HUES64 (cell line): ENCODE measurements around the gene PSD4.

Source experiments
- H3K27ac ChIP-seq: 2 replicates; pipeline ENCODE4 v1.7.0; 2013; ENCODE audit warnings: low read depth, low read length, inconsistent platforms
- H3K27me3 ChIP-seq: 2 replicates; pipeline ENCODE4 v1.6.1; 2013; ENCODE audit warnings: mild to moderate bottlenecking, low read length; ENCODE audit not compliant: insufficient read depth
- H3K36me3 ChIP-seq: 2 replicates; pipeline ENCODE4 v1.6.1; 2013; ENCODE audit warnings: mild to moderate bottlenecking, low read length; ENCODE audit not compliant: insufficient read depth
- H3K4me1 ChIP-seq: 2 replicates; pipeline ENCODE4 v1.6.1; 2013; ENCODE audit warnings: mild to moderate bottlenecking, low read length, moderate library complexity; ENCODE audit not compliant: insufficient read depth
- H3K4me3 ChIP-seq: 2 replicates; pipeline ENCODE4 v1.5.1; 2013; ENCODE audit warnings: mild to moderate bottlenecking, low read length, moderate library complexity
- H3K9ac ChIP-seq: 2 replicates; pipeline ENCODE4 v1.6.1; 2013; ENCODE audit warnings: mild to moderate bottlenecking, low read depth, low read length
- H3K9me3 ChIP-seq: 2 replicates; pipeline ENCODE4 v1.6.1; 2013; ENCODE audit warnings: low read depth, low read length; ENCODE audit not compliant: insufficient read depth
- WGBS: fragments of 150-250, 120-280 bp; methylation state at CpG from one replicate; pipeline ENCODE4 v1.1.7; 2013; ENCODE audit warnings: missing lambda C conversion rate; 5-methylcytosine and 5-hydroxymethylcytosine counted together

The PSD4 gene

DNA sequence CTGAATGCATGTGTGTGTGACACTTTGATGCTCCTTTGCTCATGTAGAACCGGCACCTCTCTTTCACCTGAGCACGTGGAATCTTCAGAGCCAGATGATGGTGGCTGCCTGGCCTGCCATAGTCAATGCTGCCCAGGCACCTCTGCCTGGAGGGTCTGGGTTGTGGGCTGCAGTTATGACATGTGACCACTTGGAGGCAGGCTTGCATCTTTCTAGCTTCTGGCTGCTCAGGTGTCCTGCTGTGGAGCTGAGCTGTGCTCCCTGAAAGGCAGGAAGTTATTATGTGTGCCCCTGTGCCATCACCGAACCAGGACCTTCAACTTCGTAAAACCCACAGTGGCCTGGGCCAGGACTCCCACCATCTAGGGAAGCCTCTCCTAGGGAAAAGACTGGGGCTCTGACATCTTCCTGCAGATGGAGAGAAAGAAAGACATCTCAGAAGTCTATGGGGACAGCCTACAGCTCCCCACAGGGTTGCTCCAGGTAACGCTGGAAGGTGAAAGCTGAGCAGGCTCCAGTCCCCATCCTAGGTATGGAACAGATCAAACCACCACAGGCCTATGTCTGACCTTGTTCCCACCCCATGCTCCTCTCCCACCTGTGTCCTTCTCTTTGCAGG, 30.2 kb downstream of the PSD4 start:
- WGBS = 43% methylated on average over 5 of the region's 5 CpGs
- Histone ChIP-seq H3K4me3 (no peak overlapping the region), H3K27ac (no peak overlapping the region), H3K9me3 (no peaks in the 10 kb centered on the region), H3K9ac (no peak overlapping the region), H3K27me3 (no peaks in the 10 kb centered on the region), H3K36me3 (no peaks in the 10 kb centered on the region), H3K4me1 (no peaks in the 10 kb centered on the region)

GRCh38 chr2:113206251-113206650, 32.5 kb downstream of the PSD4 start:
- WGBS = 86% methylated on average over 6 of the region's 6 CpGs
- no peak overlapping the region for H3K9ac ChIP-seq
- no peaks in the 10 kb centered on the region; the same call in 1 of the 2 replicates for H3K4me1 ChIP-seq
- no peak overlapping the region for H3K4me3 ChIP-seq
- H3K9me3 ChIP-seq = no peaks in the 10 kb centered on the region
- no peak overlapping the region for H3K27ac ChIP-seq
- no peaks in the 10 kb centered on the region for H3K36me3 ChIP-seq
- no peaks in the 10 kb centered on the region for H3K27me3 ChIP-seq

DNA sequence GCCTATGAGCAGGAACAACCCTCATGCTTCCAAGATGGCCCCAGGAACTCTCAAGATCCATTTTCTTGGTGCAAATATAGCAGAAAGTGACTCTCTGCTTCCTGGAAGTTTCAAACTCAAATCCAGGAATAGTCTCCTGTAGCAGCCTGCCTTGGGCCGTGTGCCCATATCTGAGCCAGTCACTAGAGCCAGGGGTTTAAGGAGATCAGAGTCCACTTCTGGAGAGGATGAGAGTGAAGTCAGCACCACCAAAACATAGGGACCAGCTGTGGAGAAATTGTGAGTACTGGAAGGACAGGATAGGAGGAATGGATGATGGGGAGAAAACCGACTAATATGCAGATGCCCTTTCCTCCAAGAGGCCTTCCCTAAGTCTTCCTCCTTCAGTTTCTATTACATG, 33.2 kb downstream of the PSD4 start:
- H3K9me3 ChIP-seq = no peaks in the 10 kb centered on the region
- no peaks in the 10 kb centered on the region for H3K27me3 ChIP-seq
- H3K9ac ChIP-seq = no peak overlapping the region
- H3K4me3 ChIP-seq = no peak overlapping the region
- 90% methylated on average over 1 of the region's 2 CpGs for WGBS
- H3K36me3 ChIP-seq = no peaks in the 10 kb centered on the region
- H3K4me1 ChIP-seq = peaks cover 5% of the 10 kb centered on the region
- no peak overlapping the region for H3K27ac ChIP-seq

GRCh38 chr2:113208396-113208795, 34.6 kb downstream of the PSD4 start:
- H3K9ac ChIP-seq = no peak overlapping the region
- H3K27ac ChIP-seq = no peak overlapping the region
- H3K9me3 ChIP-seq = no peaks in the 10 kb centered on the region
- no peak overlapping the region for H3K4me3 ChIP-seq
- 95% methylated on average over 5 of the region's 5 CpGs for WGBS
- H3K4me1 ChIP-seq = peaks cover 8% of the 10 kb centered on the region
- H3K36me3 ChIP-seq = no peaks in the 10 kb centered on the region
- H3K27me3 ChIP-seq = no peaks in the 10 kb centered on the region

- H3K4me3 ChIP-seq = no peak overlapping the region
- no peaks in the 10 kb centered on the region for H3K9me3 ChIP-seq
- H3K27ac ChIP-seq = no peak overlapping the region
- no peaks in the 10 kb centered on the region for H3K36me3 ChIP-seq
- H3K9ac ChIP-seq = no peak overlapping the region
- peaks cover 8% of the 10 kb centered on the region for H3K4me1 ChIP-seq
- WGBS = 84% methylated on average over 8 of the region's 8 CpGs
- no peaks in the 10 kb centered on the region for H3K27me3 ChIP-seq
Measured at GRCh38 chr2:113209011-113209645, 35.4 kb downstream of the PSD4 start.

DNA sequence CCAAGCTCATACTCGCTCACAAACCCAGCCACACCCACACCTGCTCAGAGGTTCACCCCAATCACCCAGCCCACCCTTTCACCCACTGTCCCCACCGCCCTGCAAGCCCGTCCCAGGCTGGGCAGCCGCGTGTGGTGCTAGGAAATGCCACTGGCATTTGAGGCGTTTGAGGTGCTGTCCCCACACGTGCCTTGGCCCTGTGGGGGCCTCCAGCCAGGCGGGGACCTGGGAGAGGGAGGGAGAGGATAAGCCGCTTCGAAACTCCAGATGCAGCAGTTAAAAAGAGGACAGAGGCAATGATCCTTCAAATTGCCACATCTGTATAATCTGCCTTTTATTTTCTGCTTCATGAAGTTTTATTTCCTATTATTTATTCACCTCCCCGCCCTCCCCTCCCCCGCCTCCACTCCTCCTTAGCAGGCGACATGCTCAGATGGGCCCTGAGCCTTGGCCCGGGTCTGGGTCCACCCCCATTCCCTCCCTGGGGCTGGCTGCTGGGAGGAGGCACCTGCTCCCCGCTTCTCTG, 35.9 kb downstream of the PSD4 start:
- Histone ChIP-seq H3K27me3 (no peaks in the 10 kb centered on the region), H3K9ac (no peak overlapping the region), H3K9me3 (no peaks in the 10 kb centered on the region), H3K4me3 (no peak overlapping the region), H3K4me1 (peaks cover 8% of the 10 kb centered on the region), H3K27ac (no peak overlapping the region), H3K36me3 (no peaks in the 10 kb centered on the region)
- 89% methylated on average over 13 of the region's 15 CpGs for WGBS

DNA sequence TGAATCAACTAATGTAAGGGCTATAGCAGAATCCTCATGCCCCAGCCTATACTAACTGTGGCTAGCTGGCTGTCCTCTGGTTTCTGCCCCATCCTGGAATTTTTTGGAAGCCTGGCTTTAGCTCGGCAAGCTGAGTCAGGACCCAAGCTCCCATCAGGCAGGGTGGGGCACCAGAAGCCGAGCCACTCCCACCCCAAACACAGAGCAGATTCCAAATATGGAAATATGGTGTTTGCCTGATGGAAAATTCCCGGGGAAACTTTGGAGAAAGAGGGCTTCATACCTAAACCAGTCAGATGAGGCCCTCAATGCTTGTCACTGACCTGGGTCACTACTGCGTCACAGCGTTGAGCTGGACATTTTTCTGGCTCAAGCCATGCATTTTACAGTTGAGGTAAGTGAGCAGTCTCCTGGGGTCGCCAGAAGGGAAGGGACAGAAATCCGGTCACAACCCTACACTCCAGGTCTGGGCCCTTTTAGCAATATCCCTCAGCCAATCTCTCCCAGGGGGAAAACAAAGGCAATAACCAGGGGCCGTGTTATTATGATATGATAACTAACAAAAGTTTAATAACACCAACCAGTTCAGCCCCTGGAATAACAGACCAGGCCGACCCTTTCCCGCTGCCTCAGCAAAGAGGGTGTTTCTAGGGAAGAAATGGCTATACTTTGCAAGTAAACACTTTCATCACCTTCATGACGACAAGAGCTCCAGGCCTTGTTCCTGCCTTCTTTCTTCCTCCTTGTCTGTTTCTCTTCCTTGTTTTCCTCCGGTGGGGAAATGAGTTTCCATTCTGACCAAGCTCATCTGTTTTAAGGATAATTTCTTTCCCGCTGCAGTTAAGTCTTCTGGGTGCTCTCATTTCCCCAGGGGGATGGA, 37.7 kb downstream of the PSD4 start:
- Histone ChIP-seq H3K4me3 (no peak overlapping the region), H3K4me1 (peaks cover 8% of the 10 kb centered on the region), H3K9ac (no peak overlapping the region), H3K27ac (no peak overlapping the region), H3K27me3 (no peaks in the 10 kb centered on the region), H3K9me3 (no peaks in the 10 kb centered on the region), H3K36me3 (no peaks in the 10 kb centered on the region)
- WGBS = 83% methylated on average over 11 of the region's 13 CpGs

- H3K4me3 ChIP-seq = no peak overlapping the region
- no peak overlapping the region for H3K27ac ChIP-seq
- H3K4me1 ChIP-seq = peaks cover 10% of the 10 kb centered on the region
- H3K27me3 ChIP-seq = no peaks in the 10 kb centered on the region
- H3K9me3 ChIP-seq = no peaks in the 10 kb centered on the region
- H3K9ac ChIP-seq = no peak overlapping the region
- no peaks in the 10 kb centered on the region for H3K36me3 ChIP-seq
- 63% methylated on average over 25 of the region's 26 CpGs for WGBS
Measured at GRCh38 chr2:113212245-113213060, 38.7 kb downstream of the PSD4 start.

- Histone ChIP-seq H3K4me3 (no peak overlapping the region), H3K36me3 (no peaks in the 10 kb centered on the region), H3K27ac (no peak overlapping the region), H3K9ac (no peak overlapping the region), H3K9me3 (no peaks in the 10 kb centered on the region), H3K27me3 (no peaks in the 10 kb centered on the region), H3K4me1 (peaks cover 16% of the 10 kb centered on the region)
- WGBS = 89% methylated on average over 13 of the region's 14 CpGs
Measured at GRCh38 chr2:113213061-113213930, 39.5 kb downstream of the PSD4 start.

GRCh38 chr2:113214141-113214540, 40.4 kb downstream of the PSD4 start:
- no peaks in the 10 kb centered on the region for H3K9me3 ChIP-seq
- H3K27me3 ChIP-seq = no peaks in the 10 kb centered on the region
- no peak overlapping the region for H3K9ac ChIP-seq
- H3K4me3 ChIP-seq = no peak overlapping the region
- no peak overlapping the region for H3K27ac ChIP-seq
- 62% methylated on average over 4 of the region's 4 CpGs for WGBS
- no peaks in the 10 kb centered on the region for H3K36me3 ChIP-seq
- H3K4me1 ChIP-seq = peaks cover 16% of the 10 kb centered on the region
